Measurements from ENCODE around the gene TBC1D21. TPM values are rescaled to one million over a fixed set of nuclear protein-coding genes. Genes with fewer than 3 reads are reported as not detected.

TBC1D21 gene
- total and polyA plus RNA-seq, 9 of the 15 experiments (the other 6 are each of a cell fraction or from before 2014, with no cell fraction given) = not detected

- CTCF ChIA-PET (ENCODE audit: low intra/inter-chr PET ratio) = no interaction called here
- H3K4me2 ChIP-seq (ENCODE audit: insufficient read depth, low read length) = no peak overlapping the region
- POLR2A ChIA-PET = interaction anchor here (0.7 kb wide), 1 partner anchor 10 kb away, joined by 3 read pairs; the partner anchor contains the start of gene LOXL1
- intact Hi-C loops (cut with micrococcal nuclease) = no loop called here
- in situ Hi-C loops (cut with MboI) = no loop called here
- no peaks in the 10 kb centered on the region for H3K9me1 ChIP-seq (ENCODE audit: control insufficient read depth, insufficient read depth, low read length)
- no peaks in the 10 kb centered on the region for H3K36me3 ChIP-seq (ENCODE audit: control insufficient read depth, insufficient read depth, low read length)
- under 1% methylated on average over 12 of the region's 12 CpGs for WGBS (ENCODE audit: insufficient coverage, low coverage, missing lambda C conversion rate)
- 0 out of 2 replicates have a peak, but pooled peaks cover 9% of the 10 kb centered on the region for H4K20me1 ChIP-seq (replicated peaks; ENCODE audit: control insufficient read depth, insufficient read depth, low read length)
- FAIRE-seq (no peak), DNase-seq (ENCODE audit: extremely low read depth in 1 of 4, low spot score in 3 of 4) (no peak), ATAC-seq (no peak)
- H3K4me1 ChIP-seq (replicated peaks in 1 of 2; ENCODE audit: control insufficient read depth in 2 of 2, insufficient read depth in 2 of 2, low read length in 2 of 2) = peaks cover 0 to 4% of the 10 kb centered on the region in 2 experiments; a peak in 1 of 5 replicates
- H3K9ac ChIP-seq (ENCODE audit: insufficient read depth in 1 of 2, low read depth in 2 of 2, low read length in 2 of 2) = no peak overlapping the region
- peaks cover 14 to 53% of the 10 kb centered on the region in 2 experiments; a peak in 4 of 5 replicates for H3K27me3 ChIP-seq (ENCODE audit: control insufficient read depth in 2 of 2, insufficient read depth in 2 of 2, low read length in 2 of 2)
- H2AFZ ChIP-seq (ENCODE audit: low read depth, low read length) = no peak overlapping the region
- TF ChIP-seq ZFP1 (CRISPR knock-in tag; IDR thresholded peaks at IDR 0.05) (no peak), ARID2 (IDR thresholded peaks at IDR 0.05) (no peak), SPI1 (IDR thresholded peaks at IDR 0.05; ENCODE audit: borderline replicate concordance, low read depth, low read length) (peak; percentile 68)
- BruUV-seq (replicated peaks) = no TSS peak
- no peaks in the 10 kb centered on the region for H3K9me3 ChIP-seq (replicated peaks; ENCODE audit: control insufficient read depth, insufficient read depth, low read depth, low read length)
- H3K27ac ChIP-seq (ENCODE audit: extremely low read depth, low read depth, low read length) = no peak overlapping the region
- no peak overlapping the region for H3K4me3 ChIP-seq
- no peaks in the 10 kb centered on the region for H3K79me2 ChIP-seq (ENCODE audit: control insufficient read depth, insufficient read depth, low read length)
Measured at GRCh38 chr15:73936588-73937290, 63.4 kb downstream of the TBC1D21 start.

GRCh38 chr15:73937296-73937695 is 63.9 kb downstream of the TBC1D21 start:
- no peak overlapping the region for H3K27ac ChIP-seq (ENCODE audit: extremely low read depth, low read depth, low read length)
- no peak overlapping the region for H3K9ac ChIP-seq (ENCODE audit: insufficient read depth in 1 of 2, low read depth in 2 of 2, low read length in 2 of 2)
- DNase-seq (ENCODE audit: extremely low read depth in 1 of 4, low spot score in 3 of 4) = no peak
- H3K79me2 ChIP-seq (ENCODE audit: control insufficient read depth, insufficient read depth, low read length) = no peaks in the 10 kb centered on the region
- ChIA-PET POLR2A (interaction anchor here (0.7 kb wide), 1 partner anchor 11 kb away, joined by 3 read pairs; the partner anchor contains the start of gene LOXL1), CTCF (ENCODE audit: low intra/inter-chr PET ratio) (no interaction called here)
- FAIRE-seq = no peak
- peaks cover 11 to 56% of the 10 kb centered on the region in 2 experiments; a peak in 4 of 5 replicates for H3K27me3 ChIP-seq (ENCODE audit: control insufficient read depth in 2 of 2, insufficient read depth in 2 of 2, low read length in 2 of 2)
- intact Hi-C loops (cut with micrococcal nuclease) (no loop called here), in situ Hi-C loops (cut with MboI) (no loop called here)
- TF ChIP-seq TSHZ1 (CRISPR knock-in tag; IDR thresholded peaks at IDR 0.05) = no peak
- TF ChIP-seq SFPQ (IDR thresholded peaks at IDR 0.05; ENCODE audit: low read depth, low read length) = no peak
- no peak; the same call in 2 of the 3 replicates for ATAC-seq
- peaks cover 0 to 4% of the 10 kb centered on the region in 2 experiments; a peak in 1 of 5 replicates for H3K4me1 ChIP-seq (replicated peaks in 1 of 2; ENCODE audit: control insufficient read depth in 2 of 2, insufficient read depth in 2 of 2, low read length in 2 of 2)
- no peaks in the 10 kb centered on the region for H3K9me3 ChIP-seq (replicated peaks; ENCODE audit: control insufficient read depth, insufficient read depth, low read depth, low read length)
- BruUV-seq (replicated peaks) = no TSS peak
- H3K36me3 ChIP-seq (ENCODE audit: control insufficient read depth, insufficient read depth, low read length) = no peaks in the 10 kb centered on the region
- WGBS (ENCODE audit: insufficient coverage, low coverage, missing lambda C conversion rate) = 1% methylated on average over 10 of the region's 10 CpGs
- H2AFZ ChIP-seq (ENCODE audit: low read depth, low read length) = no peak overlapping the region
- no peak overlapping the region for H3K4me2 ChIP-seq (ENCODE audit: insufficient read depth, low read length)
- no peaks in the 10 kb centered on the region for H3K9me1 ChIP-seq (ENCODE audit: control insufficient read depth, insufficient read depth, low read length)
- 0 out of 2 replicates have a peak, but pooled peaks cover 9% of the 10 kb centered on the region for H4K20me1 ChIP-seq (replicated peaks; ENCODE audit: control insufficient read depth, insufficient read depth, low read length)
- no peak overlapping the region for H3K4me3 ChIP-seq

All from K562 (cell line).